ENCODE data around the gene VAV1. TPM values are rescaled to one million over a fixed set of nuclear protein-coding genes. Genes with fewer than 3 reads are reported as not detected.
"Not testable (repeated sequence)": the region's sequence is repeated elsewhere in the genome, so short reads cannot be mapped to it uniquely, and the experiment has no call there.

Gene VAV1
- total RNA-seq, 2 experiments from 2014 or later = 105 to 107 TPM

DNA sequence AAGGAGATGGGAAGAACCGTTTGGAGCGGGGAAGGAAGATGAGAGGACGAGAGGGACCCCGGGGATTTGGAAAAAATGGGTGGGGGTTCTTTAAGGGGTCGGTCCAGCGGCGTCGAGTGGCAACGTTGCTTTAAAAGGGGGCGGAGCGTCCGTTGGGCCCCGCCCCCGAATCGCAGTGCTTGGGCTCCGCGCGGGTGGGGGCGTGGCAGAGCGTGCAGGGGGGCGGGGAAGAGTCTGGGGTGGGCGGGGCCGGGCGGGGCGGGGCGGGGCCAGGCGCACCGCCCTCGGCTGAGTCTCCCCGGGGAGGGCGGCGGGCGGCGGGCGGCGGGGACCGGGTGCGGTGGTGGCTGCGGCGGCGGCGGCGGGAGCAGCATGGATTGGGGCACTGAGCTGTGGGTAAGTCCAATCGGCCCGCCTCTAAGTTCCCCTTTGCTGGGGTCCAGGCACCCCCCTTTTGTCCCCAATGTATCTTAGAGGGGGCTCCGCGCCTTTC, 33.1 kb upstream of the VAV1 start, which contains the start of gene TRIP10:
Gene TRIP10 (plus strand): TSS at position 291 of the 493 bp plus-strand sequence. CDS start 82 bp downstream, at position 373.
- CTCF ChIA-PET = interaction anchor here (1.4 to 4.4 kb wide), 7 partner anchors 14 to 222 kb away, joined by 6 to 126 read pairs (median 21); partner anchors contain the start of gene VAV1
- H3K36me3 Mint-ChIP-seq (ENCODE audit: low read depth) = peaks cover 15% of the 10 kb centered on the region
- H3K4me3 Mint-ChIP-seq = peak within 1 kb of the TSS; percentile 93
- H3K9me3 Mint-ChIP-seq = no peaks in the 10 kb centered on the region
- POLR2A ChIA-PET = interaction anchor here (1.0 to 4.2 kb wide), 2 partner anchors 27 to 123 kb away, joined by 5 to 44 read pairs; partner anchors contain the start of gene SH2D3A
- peak within 1 kb of the TSS; percentile 99 for H3K27ac Mint-ChIP-seq
- no peaks in the 10 kb centered on the region for H3K27me3 Mint-ChIP-seq
- H3K4me1 Mint-ChIP-seq = peaks cover 37% of the 10 kb centered on the region
- DNase-seq = peak; percentile 88

DNA sequence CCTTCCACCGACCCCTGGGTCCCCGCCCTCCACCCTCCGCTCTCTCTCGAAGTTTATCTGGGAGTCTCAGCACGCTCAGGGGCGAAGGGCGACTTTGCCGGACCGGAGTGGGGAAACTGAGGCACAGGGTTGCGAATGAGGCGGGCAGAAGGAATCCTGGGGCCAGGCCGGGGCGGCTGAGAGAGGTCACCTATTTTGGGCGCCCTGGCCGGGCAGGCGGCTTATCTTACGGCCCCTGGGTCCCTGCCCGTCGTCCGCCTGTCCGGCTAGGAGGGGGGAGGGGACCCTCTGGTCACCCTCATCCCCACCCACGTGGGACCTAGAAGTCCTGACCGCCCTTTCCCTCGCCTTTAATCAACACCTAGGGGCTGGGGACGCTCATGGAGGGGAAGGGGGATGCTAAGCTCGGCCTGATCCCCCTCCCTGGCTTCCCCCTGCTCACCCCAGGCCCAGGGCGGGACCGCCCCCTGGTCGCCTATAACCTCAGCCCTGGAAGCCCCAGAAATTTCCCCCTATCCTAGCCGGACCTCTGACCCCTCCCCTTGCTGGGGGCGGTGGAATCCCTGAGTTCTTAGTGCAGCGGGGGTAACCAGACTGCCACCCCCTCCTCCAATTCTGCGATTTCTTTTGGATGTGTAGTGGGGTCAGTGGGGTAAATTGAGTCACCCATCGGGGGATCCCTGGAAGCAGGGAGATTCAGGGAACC, 32.5 kb upstream of the VAV1 start:
- Mint-ChIP-seq H3K27me3 (no peaks in the 10 kb centered on the region), H3K4me3 (peak overlapping the region; percentile 82), H3K9me3 (no peaks in the 10 kb centered on the region), H3K4me1 (peaks cover 37% of the 10 kb centered on the region), H3K36me3 (ENCODE audit: low read depth) (peaks cover 16% of the 10 kb centered on the region), H3K27ac (peak overlapping the region; percentile 49)
- no peak for DNase-seq
- POLR2A ChIA-PET = no interaction called here
- CTCF ChIA-PET = interaction anchor here (4.4 kb wide), 1 partner anchor 32 kb away, joined by 25 read pairs; the partner anchor contains the start of gene VAV1

DNA sequence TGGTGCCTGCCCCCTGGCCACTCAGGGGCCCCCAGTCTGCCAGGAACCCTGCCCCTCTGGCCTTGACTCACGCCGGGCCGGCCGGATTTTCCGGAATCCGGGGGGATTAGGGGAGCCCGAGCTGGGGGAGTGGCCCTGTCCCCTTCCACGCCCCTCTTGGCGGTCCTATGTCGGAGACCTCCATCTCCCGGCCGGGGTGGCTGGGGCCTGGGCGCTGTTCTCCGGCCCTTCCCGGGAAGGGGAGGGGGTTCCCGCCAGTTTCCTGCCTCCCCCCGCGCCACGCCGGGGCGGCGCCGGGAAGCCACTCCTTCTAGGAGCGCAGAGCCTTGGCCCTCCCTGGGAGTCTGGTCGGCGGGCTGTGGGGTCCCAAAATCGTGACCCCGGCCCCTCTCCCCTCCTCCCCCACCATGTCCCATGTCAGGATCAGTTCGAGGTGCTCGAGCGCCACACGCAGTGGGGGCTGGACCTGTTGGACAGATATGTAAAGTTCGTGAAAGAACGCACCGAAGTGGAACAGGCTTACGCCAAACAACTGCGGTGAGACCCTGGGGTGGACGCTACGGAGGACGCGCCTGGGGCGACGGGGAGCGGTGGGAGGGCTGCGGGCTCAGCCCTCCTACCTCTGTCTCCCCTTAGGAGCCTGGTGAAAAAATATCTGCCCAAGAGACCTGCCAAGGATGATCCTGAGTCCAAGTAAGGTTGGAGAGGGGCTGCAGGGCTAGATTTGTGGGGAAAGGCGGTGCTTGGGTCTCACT, 31.7 kb upstream of the VAV1 start:
- DNase-seq = peak; percentile 34
- Mint-ChIP-seq H3K4me1 (peaks cover 32% of the 10 kb centered on the region), H3K36me3 (ENCODE audit: low read depth) (peaks cover 22% of the 10 kb centered on the region), H3K9me3 (no peaks in the 10 kb centered on the region), H3K4me3 (peak overlapping the region; percentile 82), H3K27me3 (no peaks in the 10 kb centered on the region), H3K27ac (no peak overlapping the region)
- ChIA-PET CTCF (no interaction called here), POLR2A (interaction anchor here (0.8 kb wide), 1 partner anchor 9 kb away, joined by 3 read pairs; no protein-coding TSS in a partner anchor)

DNA sequence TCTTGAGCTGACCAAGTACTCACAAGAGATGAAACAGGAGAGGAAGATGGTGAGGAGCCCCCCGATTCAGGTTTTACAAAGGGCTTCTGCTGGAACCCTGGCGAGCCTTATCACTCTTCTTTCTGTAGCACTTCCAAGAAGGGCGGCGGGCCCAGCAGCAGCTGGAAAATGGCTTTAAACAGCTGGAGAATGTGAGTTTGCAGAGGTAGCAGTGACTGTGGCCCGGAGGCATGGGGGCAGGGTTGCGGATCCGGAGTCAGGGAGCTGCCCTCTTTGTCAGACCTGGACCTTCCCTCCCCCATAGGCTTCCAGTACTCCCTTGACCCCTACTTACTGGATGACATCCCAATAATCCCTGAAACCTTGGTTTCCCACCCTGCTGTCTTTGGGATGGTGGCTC, 29.4 kb upstream of the VAV1 start:
- POLR2A ChIA-PET = no interaction called here
- no peaks in the 10 kb centered on the region for H3K9me3 Mint-ChIP-seq

DNA sequence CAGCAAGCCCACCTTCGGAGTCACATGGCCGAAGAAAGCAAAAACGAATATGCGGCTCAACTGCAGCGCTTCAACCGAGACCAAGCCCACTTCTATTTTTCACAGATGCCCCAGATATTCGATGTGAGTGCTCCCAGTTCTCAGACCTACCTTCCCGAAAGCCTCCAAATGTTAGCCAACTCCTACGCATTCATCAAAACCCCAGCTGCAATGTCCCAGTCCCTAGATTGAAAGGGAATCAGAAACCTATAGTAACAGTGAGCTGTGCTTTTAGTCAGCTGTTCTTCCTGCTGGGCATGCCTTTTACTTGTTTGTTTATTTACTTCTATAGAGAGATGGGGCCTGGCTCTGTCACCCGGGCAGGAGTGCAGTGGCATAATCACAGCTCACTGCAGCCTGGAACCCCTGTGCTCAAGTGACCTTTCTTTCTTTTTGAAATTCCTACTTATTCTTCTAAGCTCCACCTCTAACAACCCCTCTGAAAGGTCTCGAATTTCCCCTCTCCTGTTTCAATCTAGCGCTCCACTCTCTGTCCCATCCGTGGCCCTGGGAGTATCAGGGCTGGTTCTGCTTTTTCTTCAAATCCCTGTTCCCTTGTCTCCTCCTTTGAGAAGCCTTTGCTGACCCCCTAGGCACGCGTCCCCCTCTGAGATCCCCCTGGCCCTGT, 28.7 kb upstream of the VAV1 start:
- peaks cover 12% of the 10 kb centered on the region for H3K4me1 Mint-ChIP-seq
- H3K27me3 Mint-ChIP-seq = no peaks in the 10 kb centered on the region
- POLR2A ChIA-PET = no interaction called here
- H3K9me3 Mint-ChIP-seq = no peaks in the 10 kb centered on the region
- CTCF ChIA-PET = interaction anchor here (1.1 kb wide), 1 partner anchor 128 kb away, joined by 3 read pairs; no protein-coding TSS in a partner anchor
- no peak for DNase-seq
- H3K36me3 Mint-ChIP-seq (ENCODE audit: low read depth) = peaks cover 35% of the 10 kb centered on the region
- no peak overlapping the region for H3K27ac Mint-ChIP-seq
- no peak overlapping the region for H3K4me3 Mint-ChIP-seq

More for the DNA sequence above, 29.4 kb upstream of the VAV1 start:
- H3K4me1 Mint-ChIP-seq = peaks cover 20% of the 10 kb centered on the region
- CTCF ChIA-PET = interaction anchor here (1.1 to 1.7 kb wide), 2 partner anchors 127 to 227 kb away, joined by 3 to 4 read pairs; no protein-coding TSS in a partner anchor
- no peaks in the 10 kb centered on the region for H3K27me3 Mint-ChIP-seq
- H3K27ac Mint-ChIP-seq = no peak overlapping the region
- H3K4me3 Mint-ChIP-seq = no peak overlapping the region
- peaks cover 29% of the 10 kb centered on the region for H3K36me3 Mint-ChIP-seq (ENCODE audit: low read depth)
- DNase-seq = no peak

DNA sequence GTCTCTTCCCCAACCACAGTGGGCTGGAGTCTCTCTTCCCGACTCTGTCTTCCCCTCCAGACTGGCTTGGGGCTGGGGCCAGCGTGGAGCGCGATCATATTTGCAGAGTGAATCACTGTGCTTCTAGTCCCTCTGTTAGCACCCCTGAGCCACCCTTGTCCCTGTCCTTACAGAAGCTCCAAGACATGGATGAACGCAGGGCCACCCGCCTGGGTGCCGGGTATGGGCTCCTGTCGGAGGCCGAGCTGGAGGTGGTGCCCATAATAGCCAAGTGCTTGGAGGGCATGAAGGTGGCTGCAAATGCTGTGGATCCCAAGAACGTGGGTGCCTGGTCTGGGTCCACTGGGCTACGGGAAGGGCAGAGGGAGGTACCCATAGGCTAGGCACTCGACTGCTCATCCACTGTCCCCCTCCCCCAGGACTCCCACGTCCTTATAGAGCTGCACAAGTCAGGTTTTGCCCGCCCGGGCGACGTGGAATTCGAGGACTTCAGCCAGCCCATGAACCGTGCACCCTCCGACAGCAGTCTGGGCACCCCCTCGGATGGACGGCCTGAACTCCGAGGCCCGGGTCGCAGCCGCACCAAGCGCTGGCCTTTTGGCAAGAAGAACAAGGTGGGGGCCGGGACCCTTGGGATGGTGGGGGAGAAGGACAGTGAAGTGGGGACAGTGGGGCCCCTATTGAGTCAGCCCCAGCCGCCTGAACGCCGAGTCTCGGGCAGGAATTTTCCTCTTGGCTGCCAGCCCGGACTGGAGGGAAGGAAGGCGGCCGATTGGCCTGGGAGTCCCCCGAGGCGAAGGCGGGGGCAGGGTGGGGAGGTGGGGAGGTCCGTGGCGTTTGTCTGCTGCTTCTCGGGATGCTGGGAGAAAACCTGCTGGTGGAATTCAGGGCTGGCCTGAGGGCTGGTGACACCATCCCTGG, 27.9 kb upstream of the VAV1 start:
- ChIA-PET CTCF (no interaction called here), POLR2A (no interaction called here)
- no peak overlapping the region for H3K4me3 Mint-ChIP-seq
- no peaks in the 10 kb centered on the region for H3K9me3 Mint-ChIP-seq
- H3K4me1 Mint-ChIP-seq = peaks cover 7% of the 10 kb centered on the region
- H3K27me3 Mint-ChIP-seq = no peaks in the 10 kb centered on the region
- peaks cover 41% of the 10 kb centered on the region for H3K36me3 Mint-ChIP-seq (ENCODE audit: low read depth)
- no peak overlapping the region for H3K27ac Mint-ChIP-seq
- DNase-seq = no peak

DNA sequence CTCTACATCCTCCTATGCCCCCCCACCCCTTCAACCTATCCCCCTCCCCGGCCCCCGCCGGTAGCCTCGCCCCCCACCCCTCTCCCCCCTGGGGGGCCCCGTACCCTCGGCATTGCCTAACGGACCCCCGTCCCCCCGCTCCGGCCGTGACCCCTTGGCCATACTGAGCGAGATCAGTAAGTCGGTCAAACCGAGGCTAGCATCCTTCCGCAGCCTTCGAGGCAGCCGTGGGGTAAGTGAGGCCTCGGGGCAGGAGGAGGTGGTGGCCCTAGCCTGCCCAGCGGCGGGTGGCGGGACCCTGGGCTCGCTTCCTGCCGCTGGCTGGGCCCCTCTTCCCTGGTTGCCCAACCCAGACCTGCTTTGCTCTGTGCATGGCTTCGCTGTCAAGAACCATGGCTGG, 26.5 kb upstream of the VAV1 start:
- Mint-ChIP-seq H3K9me3 (no peaks in the 10 kb centered on the region), H3K4me3 (no peak overlapping the region), H3K4me1 (peaks cover 5% of the 10 kb centered on the region), H3K36me3 (ENCODE audit: low read depth) (peaks cover 46% of the 10 kb centered on the region), H3K27ac (no peak overlapping the region), H3K27me3 (no peaks in the 10 kb centered on the region)
- ChIA-PET POLR2A (no interaction called here), CTCF (no interaction called here)
- no peak for DNase-seq

DNA sequence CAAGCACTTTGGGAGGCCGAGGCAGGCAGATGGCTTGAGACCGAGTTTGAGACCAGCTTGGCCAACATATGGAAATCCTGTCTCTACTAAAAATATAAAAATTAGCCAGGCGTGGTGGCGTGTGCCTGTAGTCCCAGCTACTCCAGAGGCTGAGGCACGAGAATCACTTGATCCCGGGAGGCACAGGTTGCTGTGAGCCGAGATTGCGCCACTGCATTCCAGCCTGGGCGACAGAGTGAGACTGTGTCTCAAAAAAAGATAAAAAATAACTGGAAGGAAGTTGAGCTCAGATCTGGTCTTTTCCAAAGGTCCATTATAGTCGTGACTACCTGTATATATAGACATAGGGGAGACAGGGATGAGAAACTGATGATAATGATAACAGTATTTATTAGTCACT, 24.0 kb upstream of the VAV1 start:
- CTCF ChIA-PET, H3K27ac Mint-ChIP-seq, H3K9me3 Mint-ChIP-seq, H3K4me3 Mint-ChIP-seq, H3K4me1 Mint-ChIP-seq, H3K27me3 Mint-ChIP-seq, DNase-seq: not testable (repeated sequence)
- POLR2A ChIA-PET = interaction anchor here (1.4 kb wide), 1 partner anchor 8 kb away, joined by 3 read pairs; no protein-coding TSS in a partner anchor
- peaks cover 54% of the 10 kb centered on the region for H3K36me3 Mint-ChIP-seq (ENCODE audit: low read depth)

DNA sequence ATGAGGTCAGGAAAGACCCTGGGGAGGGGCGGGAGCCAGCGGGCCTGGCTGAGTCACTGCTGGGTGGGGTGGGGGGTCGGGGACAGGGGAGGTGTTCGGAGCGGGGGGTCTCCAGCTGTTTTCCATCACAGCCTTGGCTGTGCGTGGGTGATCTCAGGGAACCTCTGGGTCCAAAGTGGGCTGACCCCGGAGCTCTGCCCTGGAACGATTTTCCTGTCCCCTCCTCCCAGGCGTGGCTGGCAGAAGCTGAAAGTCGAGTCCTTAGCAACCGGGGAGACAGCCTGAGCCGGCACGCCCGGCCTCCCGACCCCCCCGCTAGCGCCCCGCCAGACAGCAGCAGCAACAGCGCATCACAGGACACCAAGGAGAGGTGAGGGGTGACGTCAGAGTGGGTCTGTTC, 22.4 kb upstream of the VAV1 start:
- H3K27me3 Mint-ChIP-seq = no peaks in the 10 kb centered on the region
- H3K4me3 Mint-ChIP-seq = no peak overlapping the region
- ChIA-PET POLR2A (interaction anchor here (0.9 kb wide), 1 partner anchor 9 kb away, joined by 3 read pairs; no protein-coding TSS in a partner anchor), CTCF (interaction anchor here (0.6 kb wide), 1 partner anchor 116 kb away, joined by 3 read pairs; no protein-coding TSS in a partner anchor)
- H3K36me3 Mint-ChIP-seq (ENCODE audit: low read depth) = peaks cover 59% of the 10 kb centered on the region
- DNase-seq = no peak
- H3K9me3 Mint-ChIP-seq = no peaks in the 10 kb centered on the region
- peaks cover 11% of the 10 kb centered on the region for H3K4me1 Mint-ChIP-seq
- no peak overlapping the region for H3K27ac Mint-ChIP-seq

DNA sequence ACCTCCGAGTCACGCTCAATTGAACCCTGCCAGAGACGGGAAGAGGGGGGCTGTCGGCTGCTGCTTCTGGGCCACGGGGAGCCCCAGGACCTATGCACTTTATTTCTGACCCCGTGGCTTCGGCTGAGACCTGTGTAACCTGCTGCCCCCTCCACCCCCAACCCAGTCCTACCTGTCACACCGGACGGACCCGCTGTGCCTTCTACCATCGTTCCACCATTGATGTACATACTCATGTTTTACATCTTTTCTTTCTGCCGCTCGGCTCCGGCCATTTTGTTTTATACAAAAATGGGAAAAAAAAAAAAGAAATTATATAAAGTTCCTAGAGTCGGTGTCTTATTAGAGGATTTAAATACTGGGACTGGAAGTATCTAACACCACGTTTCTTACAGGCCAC, 21.3 kb upstream of the VAV1 start:
- no peak overlapping the region for H3K27ac Mint-ChIP-seq
- CTCF ChIA-PET = interaction anchor here (0.6 kb wide), 1 partner anchor 248 kb away, joined by 4 read pairs; no protein-coding TSS in a partner anchor
- H3K27me3 Mint-ChIP-seq = no peaks in the 10 kb centered on the region
- H3K4me1 Mint-ChIP-seq = peaks cover 11% of the 10 kb centered on the region
- no peak overlapping the region for H3K4me3 Mint-ChIP-seq
- no peak for DNase-seq
- no peaks in the 10 kb centered on the region for H3K9me3 Mint-ChIP-seq
- peaks cover 54% of the 10 kb centered on the region for H3K36me3 Mint-ChIP-seq (ENCODE audit: low read depth)
- POLR2A ChIA-PET = no interaction called here

DNA sequence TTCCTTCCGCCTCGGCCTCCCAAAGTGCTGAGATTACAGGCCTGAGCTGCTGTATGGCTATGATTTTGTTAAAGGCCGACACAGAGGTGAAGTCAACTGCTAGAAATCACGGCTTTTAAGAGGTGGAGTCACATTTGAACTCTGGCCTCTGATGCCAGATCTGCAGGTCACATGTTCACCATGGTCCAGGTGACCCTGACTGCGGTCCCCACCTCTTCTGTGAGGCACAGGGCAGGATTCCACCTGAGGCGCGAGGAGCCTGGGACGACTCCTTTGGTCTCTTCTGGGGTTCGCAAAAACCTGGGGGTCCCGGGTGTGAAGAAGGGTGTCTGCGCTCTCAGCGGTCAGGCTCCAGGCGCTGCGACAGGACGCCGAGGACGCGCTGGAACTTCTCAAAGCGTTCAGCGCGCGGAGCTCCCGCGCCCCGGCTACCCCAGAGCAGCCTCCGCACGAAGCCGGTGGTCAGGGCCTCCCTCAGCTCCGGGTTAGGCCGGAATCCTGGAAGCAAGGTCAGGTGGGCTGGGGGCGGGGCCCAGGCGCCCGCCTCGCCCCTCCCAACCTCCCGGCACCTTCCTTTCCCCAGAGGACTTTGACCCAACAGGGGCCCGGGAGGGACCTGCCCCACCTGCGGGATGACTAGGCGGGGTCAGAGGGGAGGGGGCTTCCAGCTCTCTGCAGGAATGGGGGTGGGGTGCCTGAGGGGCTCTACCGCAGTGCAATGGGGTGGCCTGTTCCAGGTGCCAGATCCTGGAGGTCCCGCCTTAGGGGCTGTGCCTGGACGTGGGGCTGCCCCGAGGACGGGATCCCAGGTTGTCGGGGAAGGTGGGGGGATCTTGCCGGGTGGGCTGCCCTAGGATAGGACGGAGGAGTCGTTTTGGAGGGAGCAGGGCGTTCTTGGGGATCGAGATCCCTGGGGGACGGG, 20.0 kb upstream of the VAV1 start:
- H3K9me3 Mint-ChIP-seq = no peaks in the 10 kb centered on the region
- no peak for DNase-seq
- no peaks in the 10 kb centered on the region for H3K27me3 Mint-ChIP-seq
- no peak overlapping the region for H3K4me3 Mint-ChIP-seq
- CTCF ChIA-PET = interaction anchor here (1.2 to 2.2 kb wide), 3 partner anchors 14 to 111 kb away, joined by 4 to 8 read pairs (median 7); no protein-coding TSS in a partner anchor
- peaks cover 14% of the 10 kb centered on the region for H3K4me1 Mint-ChIP-seq
- POLR2A ChIA-PET = no interaction called here
- H3K36me3 Mint-ChIP-seq (ENCODE audit: low read depth) = peaks cover 48% of the 10 kb centered on the region
- no peak overlapping the region for H3K27ac Mint-ChIP-seq

Measured in activated CD4-positive, alpha-beta memory T cell treated with anti-CD3 and anti-CD28 coated beads, Interleukin-2, amount 10 ng/mL, durations not matched to agents 7 days and 5 days (primary cell).